ENCODE measurements around the gene OR13C8.
"Not testable (repeated sequence)": the region's sequence is repeated elsewhere in the genome, so short reads cannot be mapped to it uniquely, and the experiment has no call there.

OR13C8 gene, protein sequence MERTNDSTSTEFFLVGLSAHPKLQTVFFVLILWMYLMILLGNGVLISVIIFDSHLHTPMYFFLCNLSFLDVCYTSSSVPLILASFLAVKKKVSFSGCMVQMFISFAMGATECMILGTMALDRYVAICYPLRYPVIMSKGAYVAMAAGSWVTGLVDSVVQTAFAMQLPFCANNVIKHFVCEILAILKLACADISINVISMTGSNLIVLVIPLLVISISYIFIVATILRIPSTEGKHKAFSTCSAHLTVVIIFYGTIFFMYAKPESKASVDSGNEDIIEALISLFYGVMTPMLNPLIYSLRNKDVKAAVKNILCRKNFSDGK

DNA sequence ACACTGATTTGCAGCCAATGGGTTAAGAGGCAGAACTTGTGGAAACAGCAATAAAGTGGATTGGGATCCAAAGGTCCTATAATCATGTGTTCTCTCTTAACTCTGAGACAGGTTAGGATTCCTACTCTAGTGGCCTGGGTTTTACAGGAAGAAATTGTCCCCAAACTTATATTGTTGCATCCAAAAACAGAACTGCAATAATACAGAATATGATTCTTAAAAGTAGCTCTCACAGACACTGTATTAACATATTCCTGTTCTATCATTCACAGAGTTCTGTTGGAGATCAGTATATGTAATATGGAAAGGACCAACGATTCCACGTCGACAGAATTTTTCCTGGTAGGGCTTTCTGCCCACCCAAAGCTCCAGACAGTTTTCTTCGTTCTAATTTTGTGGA lies at the start of gene OR13C8:
TSS of gene OR13C8 (plus strand) at position 301 of the 400 bp plus-strand sequence. CDS start at position 301, 0 bp downstream.
- no peak for DNase-seq (ENCODE audit: low read depth in 2 of 2)

DNA sequence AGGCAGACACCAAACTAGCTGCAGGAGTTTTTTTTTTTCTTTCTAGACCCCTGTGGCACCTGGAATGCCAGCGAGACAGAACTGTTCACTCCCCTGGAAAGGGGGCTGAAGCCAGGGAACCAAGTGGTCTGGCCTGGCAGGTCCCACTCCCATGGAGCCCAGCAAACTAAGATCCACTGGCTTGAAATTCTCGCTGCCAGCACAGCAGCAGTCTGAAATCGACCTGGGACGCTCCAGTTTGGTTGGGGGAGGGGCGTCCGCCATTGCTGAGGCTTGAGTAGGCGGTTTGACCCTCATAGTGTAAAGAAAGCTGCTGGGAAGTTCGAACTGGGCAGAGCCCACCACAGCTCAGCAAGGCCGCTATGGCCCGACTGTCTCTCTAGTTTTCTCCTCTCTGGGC lies 48.7 kb upstream of the OR13C8 start:
- DNase-seq (ENCODE audit: low read depth in 2 of 2), result not testable (repeated sequence)

DNA sequence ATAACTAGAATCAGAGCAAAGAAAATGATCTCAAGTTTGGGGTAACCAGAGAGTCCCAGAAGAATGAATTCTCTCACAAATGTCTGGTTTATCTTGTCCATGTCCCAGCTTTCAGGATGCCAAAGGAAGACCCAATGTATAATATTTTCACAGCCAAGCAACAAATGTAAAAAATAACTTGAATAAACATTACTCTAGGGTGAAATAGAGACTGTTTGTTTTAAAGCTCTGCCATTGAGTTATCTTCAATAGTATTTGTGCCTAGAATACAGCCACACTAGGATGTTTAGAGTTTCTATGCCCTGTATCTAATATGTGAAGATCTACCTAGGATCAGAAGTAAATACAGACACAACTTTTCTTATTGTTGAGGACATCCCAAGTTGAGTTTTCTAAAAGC lies 41.9 kb upstream of the OR13C8 start, which contains the start of gene OR13C4:
TSS of gene OR13C4 (minus strand) at position 101 of the 400 bp plus-strand sequence. CDS start at position 101, 0 bp downstream.
- no peak for DNase-seq (ENCODE audit: low read depth in 2 of 2)

DNA sequence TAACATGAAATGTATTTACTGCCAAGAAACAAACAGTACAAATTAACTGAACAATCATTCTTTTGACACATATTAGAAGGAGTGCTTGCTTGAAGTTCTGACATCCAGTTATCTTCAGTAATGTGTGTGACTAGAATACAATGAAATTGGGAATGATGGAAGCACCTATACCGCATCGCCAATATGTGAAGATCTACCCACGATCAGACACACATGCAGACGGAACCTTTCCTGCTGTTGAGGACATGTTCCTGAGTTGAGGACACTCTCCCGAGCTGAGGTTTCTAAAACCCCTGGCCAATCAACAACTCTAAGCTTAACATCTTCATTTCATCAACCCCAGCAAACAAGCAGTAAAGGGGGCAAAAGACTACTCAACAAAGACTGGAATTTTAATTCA lies 32.2 kb upstream of the OR13C8 start, which contains the start of gene OR13C3:
TSS of gene OR13C3 (minus strand) at position 101 of the 400 bp plus-strand sequence. CDS start 133 bp downstream, outside the sequence.
- DNase-seq (ENCODE audit: low read depth in 2 of 2), result no peak

DNA sequence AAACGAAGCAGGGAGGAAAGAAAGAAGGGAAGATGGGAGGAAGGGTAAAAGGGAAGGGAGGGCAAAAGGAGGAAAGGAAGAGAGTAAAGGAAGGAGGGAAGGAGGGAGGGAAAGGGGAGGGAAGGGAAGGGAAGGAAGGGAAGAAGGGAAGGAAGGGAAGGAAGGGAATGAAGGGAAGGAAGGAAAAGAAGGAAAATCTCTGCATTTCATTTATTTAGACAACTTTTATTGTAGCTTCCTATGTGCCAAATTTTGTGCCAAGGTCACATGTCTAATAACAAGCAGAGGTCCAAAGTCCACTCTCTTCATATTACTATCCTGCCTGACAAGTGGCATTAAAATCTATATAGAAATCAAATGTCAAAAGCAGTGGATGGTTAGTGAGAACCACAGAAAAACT lies 29.7 kb upstream of the OR13C8 start:
- no peak for DNase-seq (ENCODE audit: low read depth in 2 of 2)

DNA sequence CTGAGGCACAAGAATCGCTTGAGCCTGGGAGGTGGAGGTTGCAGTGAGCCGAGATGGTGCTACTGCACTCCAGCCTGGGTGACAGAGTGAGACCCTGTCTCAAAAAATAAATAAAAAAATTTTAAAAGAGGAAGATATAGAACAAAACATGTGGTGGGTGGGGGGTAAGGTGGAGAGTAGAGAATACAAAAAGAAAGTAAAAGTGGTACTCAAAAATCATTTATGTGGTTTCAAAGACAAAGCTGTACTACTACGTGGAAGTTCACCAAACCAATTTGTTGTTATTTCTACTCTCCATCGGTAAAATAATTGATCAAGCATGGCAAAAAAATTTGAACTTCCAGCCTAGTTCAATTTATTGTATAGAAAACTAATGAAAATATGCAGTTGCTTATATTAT lies 24.3 kb upstream of the OR13C8 start:
- no peak for DNase-seq (ENCODE audit: low read depth in 2 of 2)

DNA sequence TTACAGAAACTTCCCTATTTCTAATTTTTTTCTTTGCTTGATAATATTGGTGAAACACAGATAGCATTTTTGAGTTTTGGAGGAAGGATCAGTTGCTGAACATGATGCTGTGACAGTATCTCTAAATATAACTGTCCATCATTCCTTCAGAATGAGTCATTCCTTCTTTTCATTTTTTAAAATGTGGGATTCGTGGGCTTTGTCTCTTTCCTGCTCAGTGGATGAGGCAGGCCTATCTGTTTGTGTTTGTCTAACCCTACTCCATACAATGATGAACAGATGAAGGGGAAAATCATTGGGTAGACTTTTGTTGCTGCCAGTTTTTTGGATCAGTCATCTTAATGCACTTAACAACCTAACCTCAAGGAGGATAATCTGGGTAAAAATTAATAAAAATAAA lies 15.7 kb upstream of the OR13C8 start:
- no peak for DNase-seq (ENCODE audit: low read depth in 2 of 2)

DNA sequence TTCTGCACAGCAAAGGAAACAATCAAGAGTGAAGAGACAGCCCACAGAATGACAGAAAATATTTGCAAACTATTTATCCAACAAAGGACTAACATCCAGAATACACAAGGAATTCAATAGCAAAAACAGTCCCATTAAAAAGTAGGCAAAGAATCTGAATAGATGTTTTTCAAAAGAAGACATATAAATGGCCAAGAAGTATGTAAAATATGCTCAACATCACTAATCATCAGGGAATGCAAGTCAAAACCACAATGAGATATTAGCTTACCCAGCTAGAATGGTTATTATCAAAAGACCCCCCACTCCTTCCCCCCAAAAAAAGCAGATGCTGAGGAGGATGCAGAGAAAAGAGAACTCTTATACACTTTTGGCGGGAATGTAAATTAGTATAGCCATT lies 13.4 kb upstream of the OR13C8 start:
- no peak for DNase-seq (ENCODE audit: low read depth in 2 of 2)

DNA sequence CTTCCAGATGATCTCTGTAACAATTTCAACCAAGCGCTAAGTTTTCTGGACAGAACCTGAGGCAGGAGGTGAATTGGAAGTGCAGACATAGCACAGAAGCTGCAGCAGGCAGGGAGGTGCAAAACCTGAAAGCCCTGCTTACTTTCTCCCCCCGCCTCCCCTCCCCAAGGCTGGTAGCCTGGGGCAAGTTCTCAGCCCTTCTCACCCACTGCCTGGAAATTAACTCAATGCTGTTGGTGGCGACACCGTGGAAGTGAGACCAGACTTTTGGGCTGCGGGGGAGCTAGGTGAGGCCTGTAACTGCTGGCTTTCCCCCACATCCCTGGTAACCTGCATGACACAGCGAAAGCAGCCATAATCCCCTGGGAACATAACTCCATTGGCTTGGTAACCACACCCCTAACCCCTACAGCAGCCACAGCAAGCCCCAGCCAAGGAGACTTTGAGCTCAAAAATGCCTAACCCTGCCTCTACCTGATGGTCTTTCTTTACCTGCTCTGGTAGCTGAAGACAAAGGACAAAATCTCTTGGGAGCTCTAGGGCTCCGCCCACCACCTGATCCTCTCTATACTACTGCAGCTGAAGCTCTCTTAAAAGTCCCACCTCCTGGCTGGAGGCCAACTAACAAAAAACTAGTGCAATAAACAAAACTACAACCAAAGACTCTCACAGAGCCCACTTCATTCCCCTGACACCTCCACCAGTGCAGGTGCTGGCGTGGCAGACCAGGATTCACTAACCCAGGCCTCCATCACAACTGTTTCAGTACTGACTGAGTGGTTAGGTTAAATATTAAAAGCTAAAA lies 11.9 kb upstream of the OR13C8 start:
- no peak for DNase-seq (ENCODE audit: low read depth in 2 of 2)

DNA sequence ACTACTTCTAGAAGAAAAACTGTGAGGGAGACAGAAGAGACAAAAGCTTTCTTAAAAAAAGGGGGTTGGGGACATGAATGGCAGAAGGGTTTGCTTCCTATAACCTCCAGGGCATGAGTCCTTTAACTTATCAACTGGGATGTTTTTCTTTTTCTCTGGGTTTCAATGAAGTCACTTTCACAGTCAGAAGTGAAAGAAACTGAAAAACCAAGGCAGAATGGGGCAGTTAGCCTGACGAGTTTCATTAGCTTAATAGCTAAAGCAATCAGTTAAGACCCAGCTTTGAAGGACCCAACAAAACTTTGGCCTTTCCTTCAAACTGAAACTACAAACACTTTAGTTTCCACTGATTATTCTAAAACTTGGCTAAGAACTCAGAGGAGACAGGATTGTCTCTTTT lies 4.6 kb upstream of the OR13C8 start:
- no peak for DNase-seq (ENCODE audit: low read depth in 2 of 2)

DNA sequence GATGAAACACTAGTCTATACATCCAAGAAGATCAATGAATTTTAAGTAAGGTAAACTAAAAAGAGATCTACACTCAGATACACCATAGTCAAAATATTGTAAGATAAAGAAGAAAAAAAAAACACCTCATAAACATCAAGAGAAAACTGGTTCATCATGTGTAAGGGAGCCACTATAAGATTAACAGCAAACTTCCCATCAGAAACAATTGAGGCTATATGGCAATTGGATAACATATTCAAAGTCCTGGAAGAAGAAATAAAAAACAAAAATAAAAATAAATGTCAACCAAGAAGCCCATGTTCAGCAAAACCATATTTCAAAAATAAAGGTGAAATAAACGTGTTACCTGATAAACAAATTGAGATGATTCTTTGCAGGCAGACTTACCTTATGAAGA lies 3.6 kb downstream of the OR13C8 start:
- no peak for DNase-seq (ENCODE audit: low read depth in 2 of 2)

DNA sequence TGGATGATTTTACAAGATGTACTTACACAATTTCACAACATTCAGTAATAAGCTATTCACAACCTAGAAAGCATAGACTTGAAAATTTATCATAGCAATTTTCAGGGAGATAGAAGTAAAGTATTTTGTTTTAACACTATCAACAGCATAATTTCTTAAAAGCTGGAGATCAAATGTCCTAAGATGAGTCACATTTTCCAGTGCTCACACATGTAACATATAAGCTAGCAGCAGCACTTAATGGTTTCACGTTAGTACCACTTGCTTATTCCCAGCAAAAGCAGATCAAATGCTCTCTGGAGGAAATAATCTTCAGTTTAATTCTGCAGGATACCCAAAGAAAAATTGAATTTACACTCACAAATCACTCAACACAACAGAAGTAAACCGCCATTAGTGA lies 6.5 kb downstream of the OR13C8 start:
- DNase-seq (ENCODE audit: low read depth in 2 of 2), result no peak

DNA sequence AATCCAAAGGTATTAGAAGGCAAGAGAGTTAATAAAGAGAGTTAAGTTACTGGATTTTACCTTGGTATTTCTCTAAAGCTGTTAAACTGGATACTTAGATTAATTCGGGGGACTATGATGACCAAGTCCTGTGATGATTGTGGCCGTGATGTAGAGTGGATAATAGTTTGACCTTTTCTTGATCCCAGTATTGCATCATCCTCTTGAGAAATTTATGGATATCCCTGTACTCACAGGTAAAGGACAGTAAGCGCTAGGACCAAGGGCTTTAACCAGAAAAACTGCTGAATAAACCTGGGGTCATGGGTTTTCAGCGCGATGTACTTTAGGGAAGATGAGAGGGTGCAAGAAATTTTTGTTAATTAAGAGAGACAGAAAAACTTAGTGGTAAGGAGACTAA lies 8.3 kb downstream of the OR13C8 start:
- no peak for DNase-seq (ENCODE audit: low read depth in 2 of 2)

DNA sequence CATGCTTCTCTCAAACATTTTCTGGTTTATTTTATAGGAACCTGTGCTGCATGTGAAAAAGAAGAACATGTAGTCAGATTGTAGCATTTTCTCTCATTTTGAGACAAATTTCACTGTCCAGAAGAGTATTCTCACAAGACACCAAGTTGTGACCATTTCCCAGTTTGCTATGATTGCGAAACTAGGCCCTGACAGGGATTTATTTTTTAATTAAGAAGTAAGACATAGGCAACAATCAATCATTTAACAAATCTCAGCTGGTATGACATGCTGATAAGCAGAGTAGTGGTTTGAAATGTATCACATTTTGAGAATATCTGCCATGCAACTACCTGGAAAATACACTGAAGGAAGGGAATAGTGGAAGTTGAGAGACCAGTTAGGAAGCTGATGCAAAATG lies 11.6 kb downstream of the OR13C8 start:
- DNase-seq (ENCODE audit: low read depth in 2 of 2), result no peak

DNA sequence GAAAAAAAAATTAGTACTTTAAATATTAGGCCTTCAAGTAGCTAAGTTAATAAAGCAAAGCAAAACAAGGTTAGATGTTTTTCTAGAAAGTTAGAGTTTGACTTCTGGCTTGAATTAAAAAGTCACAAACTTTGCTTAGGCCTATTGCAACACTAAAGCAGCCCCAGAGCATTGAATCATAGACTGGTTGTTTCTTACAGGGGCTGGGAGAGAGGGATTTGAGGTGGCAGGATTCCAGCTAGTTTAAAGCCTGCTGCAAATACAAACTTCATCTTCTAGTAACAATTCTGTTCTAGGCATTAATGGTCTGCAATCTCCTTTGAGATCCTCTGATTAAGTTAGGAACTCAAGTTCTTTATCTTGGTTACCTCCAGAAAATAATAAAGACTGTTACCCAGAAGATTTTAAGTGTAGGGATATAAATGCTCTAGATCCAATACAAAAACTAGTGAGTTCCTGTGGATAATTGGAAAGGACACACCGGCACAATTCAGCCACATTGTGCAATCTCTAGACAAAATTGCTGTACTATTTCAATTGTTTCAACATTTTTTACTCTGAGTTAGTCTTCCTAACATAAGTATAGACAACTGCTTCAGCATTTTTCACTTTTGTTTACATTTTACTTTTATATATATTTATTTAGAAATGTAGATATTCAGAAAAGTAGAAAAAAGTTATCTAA lies 17.7 kb downstream of the OR13C8 start:
- DNase-seq (ENCODE audit: low read depth in 2 of 2), result no peak

DNA sequence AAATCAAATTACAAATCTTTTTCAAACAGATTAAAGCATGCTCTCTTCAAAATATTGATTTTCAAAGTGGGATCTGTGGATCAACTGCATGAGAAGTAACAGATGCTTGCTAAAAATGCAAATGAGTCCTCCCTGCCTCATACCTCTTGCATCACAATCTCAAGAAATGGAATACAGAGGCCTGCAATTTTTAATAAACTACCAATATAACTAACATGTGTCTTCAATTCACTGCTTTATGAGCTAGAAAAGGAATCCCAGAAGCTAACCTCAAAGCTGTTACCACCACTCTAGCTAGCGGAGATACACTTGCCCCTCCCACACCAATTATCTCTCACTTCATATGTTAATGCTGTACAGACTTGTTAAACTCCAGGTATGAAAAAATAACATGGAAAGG lies 20.7 kb downstream of the OR13C8 start:
- DNase-seq (ENCODE audit: low read depth in 2 of 2), result no peak

DNA sequence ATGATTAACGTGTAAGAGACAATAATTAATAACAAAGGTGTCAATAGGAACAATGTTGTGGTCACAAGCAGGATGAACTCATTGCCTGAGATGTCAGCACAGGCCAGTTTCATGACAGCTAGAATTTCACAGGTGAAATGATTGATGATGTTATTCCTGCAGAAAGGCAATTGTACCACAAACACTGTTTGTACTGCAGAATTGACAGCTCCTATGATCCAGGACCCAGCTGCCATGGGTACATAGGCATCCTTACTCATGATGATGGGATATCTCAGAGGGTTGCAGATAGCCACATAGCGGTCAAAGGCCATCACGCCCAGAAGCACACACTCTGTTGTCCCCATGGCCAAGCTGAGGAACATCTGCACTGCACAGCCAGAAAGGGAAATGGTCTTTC lies 29.8 kb downstream of the OR13C8 start:
- not testable (repeated sequence) for DNase-seq (ENCODE audit: low read depth in 2 of 2)

DNA sequence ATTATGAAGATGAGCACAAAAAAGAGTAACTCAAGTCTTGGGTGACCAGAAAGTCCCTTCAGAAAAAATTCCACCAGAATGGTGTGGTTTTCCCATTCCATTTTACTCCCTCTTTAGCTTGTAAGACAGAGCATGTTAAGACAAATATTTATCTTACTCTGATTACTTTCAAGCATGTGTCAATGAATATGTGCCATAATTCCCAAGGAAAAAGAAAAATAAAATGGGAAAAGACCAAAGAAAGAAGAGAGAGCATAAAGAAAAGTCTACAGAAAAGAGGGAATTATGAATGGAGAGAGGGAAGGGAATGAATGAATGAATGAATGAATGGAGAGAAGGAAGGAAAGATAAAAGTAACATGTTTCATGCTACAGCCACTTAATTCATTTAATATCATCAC lies 30.3 kb downstream of the OR13C8 start, which contains the start of gene OR13C5:
TSS of gene OR13C5 (minus strand) at position 101 of the 400 bp plus-strand sequence. CDS start at position 101, 0 bp downstream.
- DNase-seq (ENCODE audit: low read depth in 2 of 2), result not testable (repeated sequence)

DNA sequence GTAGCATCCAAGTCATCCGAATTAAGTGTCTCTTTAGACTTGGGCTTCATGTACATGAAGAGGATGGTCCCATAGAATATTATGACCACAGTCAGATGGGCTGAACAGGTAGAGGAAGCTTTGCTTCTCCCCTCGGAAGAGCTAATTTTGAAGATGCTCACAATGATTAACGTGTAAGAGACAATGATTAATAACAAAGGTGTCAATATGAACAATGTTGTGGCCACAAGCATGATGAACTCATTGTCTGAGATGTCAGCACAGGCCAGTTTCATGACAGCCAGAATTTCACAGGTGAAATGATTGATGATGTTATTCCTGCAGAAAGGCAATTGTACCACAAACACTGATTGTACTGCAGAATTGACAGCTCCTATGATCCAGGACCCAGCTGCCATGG lies 35.8 kb downstream of the OR13C8 start:
- DNase-seq (ENCODE audit: low read depth in 2 of 2), result no peak

DNA sequence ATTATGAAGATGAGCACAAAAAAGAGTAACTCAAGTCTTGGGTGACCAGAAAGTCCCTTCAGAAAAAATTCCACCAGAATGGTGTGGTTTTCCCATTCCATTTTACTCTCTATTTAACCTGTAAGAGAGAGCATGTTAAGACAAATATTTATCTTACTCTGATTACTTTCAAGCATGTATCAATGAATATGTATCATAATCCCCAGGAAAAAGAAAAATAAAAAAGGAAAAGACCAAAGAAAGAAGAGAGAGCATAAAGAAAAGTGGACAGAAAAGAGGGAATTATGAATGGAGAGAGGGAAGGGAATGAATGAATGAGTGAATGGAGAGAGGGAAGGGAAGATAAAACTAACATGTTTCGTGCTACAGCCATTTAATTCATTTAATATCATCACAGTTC lies 36.6 kb downstream of the OR13C8 start, which contains the start of gene OR13C2:
TSS of gene OR13C2 (minus strand) at position 101 of the 400 bp plus-strand sequence. CDS start at position 101, 0 bp downstream.
- DNase-seq (ENCODE audit: low read depth in 2 of 2), result not testable (repeated sequence)

DNA sequence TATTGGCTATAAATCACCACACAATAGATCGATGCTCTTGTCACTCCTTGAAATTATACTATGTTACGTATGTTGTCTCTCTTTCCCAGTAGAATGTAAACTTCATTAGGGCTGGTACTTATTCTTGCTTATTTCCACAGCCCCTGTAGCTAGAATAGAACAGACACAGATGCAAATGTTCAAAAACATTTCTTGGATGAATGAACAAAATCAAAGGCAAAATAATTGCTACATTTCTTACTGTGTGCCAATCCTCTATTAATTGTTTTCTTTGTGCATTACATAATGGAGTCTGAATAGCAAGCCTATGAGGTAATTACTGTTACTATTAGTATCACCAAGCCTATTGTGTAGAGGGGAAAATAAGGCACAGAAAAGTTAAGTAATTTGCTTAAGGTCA lies 37.2 kb downstream of the OR13C8 start:
- no peak for DNase-seq (ENCODE audit: low read depth in 2 of 2)

DNA sequence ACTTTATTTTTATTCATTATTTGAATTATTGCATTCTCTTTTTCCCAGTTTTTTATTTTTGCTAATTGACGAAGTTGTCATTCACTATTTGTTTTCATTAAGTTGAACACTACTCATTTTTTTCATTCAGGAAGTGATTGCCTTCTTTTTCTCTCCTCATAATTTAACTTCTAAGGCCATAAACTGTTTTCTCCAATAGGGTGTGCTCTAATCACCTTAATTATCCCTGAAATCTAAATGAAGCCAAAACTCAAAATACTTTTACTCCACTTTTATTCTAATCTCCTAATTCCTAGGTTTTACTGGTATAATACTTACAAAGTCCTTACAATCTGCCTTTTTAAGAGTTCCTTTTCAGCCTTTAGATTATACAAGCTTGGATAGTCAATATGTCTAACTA lies 39.4 kb downstream of the OR13C8 start:
- no peak for DNase-seq (ENCODE audit: low read depth in 2 of 2)

All from stimulated activated CD4-positive, alpha-beta T cell treated with anti-CD3 and anti-CD28 coated beads, Interleukin-1b, Interleukin-23, amount 100 ng/mL, for 4 hours (primary cell).